ENCODE measurements around the gene RAC3.

DNA sequence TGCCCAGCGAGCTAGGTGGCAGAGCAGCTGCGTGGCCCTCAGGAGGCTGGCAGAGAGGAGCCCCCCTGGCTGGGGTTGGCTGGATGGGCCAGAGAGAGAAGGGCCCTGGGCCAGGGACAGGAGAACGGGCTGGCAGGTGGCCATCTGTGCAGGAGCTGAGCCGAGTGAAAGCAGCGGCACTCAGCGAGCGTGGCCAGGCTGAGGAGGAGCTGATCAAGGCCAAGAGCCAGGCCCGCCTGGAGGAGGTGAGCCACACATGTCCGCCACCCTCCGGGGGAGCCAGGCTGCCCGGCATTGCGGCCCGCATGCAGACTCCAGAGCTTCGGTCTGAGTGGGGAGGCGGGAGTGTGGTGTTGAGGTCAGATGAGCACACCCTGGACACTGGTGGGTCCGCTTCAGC lies 2.1 kb upstream of the RAC3 start:
- TF ChIP-seq MAX (IDR thresholded peaks at IDR 0.05), result no peak
- TF ChIP-seq, protein P1, sequence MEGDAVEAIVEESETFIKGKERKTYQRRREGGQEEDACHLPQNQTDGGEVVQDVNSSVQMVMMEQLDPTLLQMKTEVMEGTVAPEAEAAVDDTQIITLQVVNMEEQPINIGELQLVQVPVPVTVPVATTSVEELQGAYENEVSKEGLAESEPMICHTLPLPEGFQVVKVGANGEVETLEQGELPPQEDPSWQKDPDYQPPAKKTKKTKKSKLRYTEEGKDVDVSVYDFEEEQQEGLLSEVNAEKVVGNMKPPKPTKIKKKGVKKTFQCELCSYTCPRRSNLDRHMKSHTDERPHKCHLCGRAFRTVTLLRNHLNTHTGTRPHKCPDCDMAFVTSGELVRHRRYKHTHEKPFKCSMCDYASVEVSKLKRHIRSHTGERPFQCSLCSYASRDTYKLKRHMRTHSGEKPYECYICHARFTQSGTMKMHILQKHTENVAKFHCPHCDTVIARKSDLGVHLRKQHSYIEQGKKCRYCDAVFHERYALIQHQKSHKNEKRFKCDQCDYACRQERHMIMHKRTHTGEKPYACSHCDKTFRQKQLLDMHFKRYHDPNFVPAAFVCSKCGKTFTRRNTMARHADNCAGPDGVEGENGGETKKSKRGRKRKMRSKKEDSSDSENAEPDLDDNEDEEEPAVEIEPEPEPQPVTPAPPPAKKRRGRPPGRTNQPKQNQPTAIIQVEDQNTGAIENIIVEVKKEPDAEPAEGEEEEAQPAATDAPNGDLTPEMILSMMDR (IDR thresholded peaks at IDR 0.05 in 2 of 3, conservative IDR thresholded peaks at IDR 0.05 in 1 of 3; ENCODE audit: borderline replicate concordance in 1 of 3, insufficient read depth in 1 of 3, low read depth in 2 of 3, low read length in 2 of 3), result no peak
- TF ChIP-seq POLR2A (IDR thresholded peaks at IDR 0.05; ENCODE audit: borderline replicate concordance, extremely low read depth, insufficient read depth, insufficient read length), result no peak
- TF ChIP-seq, protein P2, sequence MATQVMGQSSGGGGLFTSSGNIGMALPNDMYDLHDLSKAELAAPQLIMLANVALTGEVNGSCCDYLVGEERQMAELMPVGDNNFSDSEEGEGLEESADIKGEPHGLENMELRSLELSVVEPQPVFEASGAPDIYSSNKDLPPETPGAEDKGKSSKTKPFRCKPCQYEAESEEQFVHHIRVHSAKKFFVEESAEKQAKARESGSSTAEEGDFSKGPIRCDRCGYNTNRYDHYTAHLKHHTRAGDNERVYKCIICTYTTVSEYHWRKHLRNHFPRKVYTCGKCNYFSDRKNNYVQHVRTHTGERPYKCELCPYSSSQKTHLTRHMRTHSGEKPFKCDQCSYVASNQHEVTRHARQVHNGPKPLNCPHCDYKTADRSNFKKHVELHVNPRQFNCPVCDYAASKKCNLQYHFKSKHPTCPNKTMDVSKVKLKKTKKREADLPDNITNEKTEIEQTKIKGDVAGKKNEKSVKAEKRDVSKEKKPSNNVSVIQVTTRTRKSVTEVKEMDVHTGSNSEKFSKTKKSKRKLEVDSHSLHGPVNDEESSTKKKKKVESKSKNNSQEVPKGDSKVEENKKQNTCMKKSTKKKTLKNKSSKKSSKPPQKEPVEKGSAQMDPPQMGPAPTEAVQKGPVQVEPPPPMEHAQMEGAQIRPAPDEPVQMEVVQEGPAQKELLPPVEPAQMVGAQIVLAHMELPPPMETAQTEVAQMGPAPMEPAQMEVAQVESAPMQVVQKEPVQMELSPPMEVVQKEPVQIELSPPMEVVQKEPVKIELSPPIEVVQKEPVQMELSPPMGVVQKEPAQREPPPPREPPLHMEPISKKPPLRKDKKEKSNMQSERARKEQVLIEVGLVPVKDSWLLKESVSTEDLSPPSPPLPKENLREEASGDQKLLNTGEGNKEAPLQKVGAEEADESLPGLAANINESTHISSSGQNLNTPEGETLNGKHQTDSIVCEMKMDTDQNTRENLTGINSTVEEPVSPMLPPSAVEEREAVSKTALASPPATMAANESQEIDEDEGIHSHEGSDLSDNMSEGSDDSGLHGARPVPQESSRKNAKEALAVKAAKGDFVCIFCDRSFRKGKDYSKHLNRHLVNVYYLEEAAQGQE (IDR thresholded peaks at IDR 0.05; ENCODE audit: low read depth), result no peak
- no peak for TF ChIP-seq YY1 (IDR thresholded peaks at IDR 0.05; ENCODE audit: extremely low read depth, insufficient replicate concordance, low read depth, low read length)
- no peak for TF ChIP-seq EZH2phosphoT487 (IDR thresholded peaks at IDR 0.05; ENCODE audit: borderline replicate concordance)
- TF ChIP-seq EZH2 (IDR thresholded peaks at IDR 0.05), result no peak
- TF ChIP-seq POLR2AphosphoS5 (IDR thresholded peaks at IDR 0.05; ENCODE audit: low read depth, low read length), result no peak
- no peak for TF ChIP-seq RAD21 (IDR thresholded peaks at IDR 0.05; ENCODE audit: low read depth)
- no peak for TF ChIP-seq JUND (IDR thresholded peaks at IDR 0.05)
